PC-9 (cell line): ENCODE measurements around the gene ITPR3. TPM values are rescaled to one million over a fixed set of nuclear protein-coding genes. Genes with fewer than 3 reads are reported as not detected.

ENCODE experiments used
- BruUV-seq: library from RNA; stranded (reverse); fragments of 400-500 nt; replicated peaks from 2 replicates; lab custom pipeline; 2021; lab: Mats Ljungman, UMichigan
- CTCF ChIA-PET: fragments of 300-600 bp; sonication (Branson Sonifier 250); formaldehyde crosslinking; loops from one replicate; lab custom pipeline; 2022; ENCODE audit warnings: antibody characterized with exemption; lab: Charles Lee
- POLR2A ChIA-PET: fragments of 300-600 bp; sonication (Branson Sonifier 250); formaldehyde crosslinking; loops from one replicate; lab custom pipeline; 2022; ENCODE audit warnings: antibody characterized with exemption; ENCODE audit not compliant: unreplicated experiment; lab: Charles Lee
- DNase-seq, 2 experiments: peaks; one replicate each; pipeline versions ENCODE4 v3.0.0 to v3.0.0-alpha.2; 2015 to 2022; ENCODE audit warnings: mixed read lengths in 1 of 2
- H2AFZ ChIP-seq: fragments of 200-600 bp; sonication (generic); 2 replicates; pipeline ENCODE4 v1.8.1; 2017; ENCODE audit warnings: antibody characterized with exemption
- H3F3A ChIP-seq: fragments of 200-600 bp; sonication (generic); 2 replicates; pipeline ENCODE4 v1.8.1; 2017; ENCODE audit warnings: antibody characterized with exemption, mild to moderate bottlenecking, low read depth; ENCODE audit not compliant: insufficient read depth
- H3K27ac ChIP-seq: fragments of 200-600 bp; sonication (generic); 2 replicates; pipeline ENCODE4 v1.6.1; 2016; ENCODE audit warnings: mixed run types
- H3K27me3 ChIP-seq: fragments of 200-600 bp; sonication (generic); 2 replicates; pipeline ENCODE4 v1.6.1; 2016; ENCODE audit warnings: low read depth, mixed run types; ENCODE audit not compliant: insufficient read depth
- H3K36me3 ChIP-seq: fragments of 200-600 bp; sonication (generic); 2 replicates; pipeline ENCODE4 v1.6.1; 2016; ENCODE audit warnings: low read depth, mixed run types
- H3K4me1 ChIP-seq: fragments of 200-600 bp; sonication (generic); replicated peaks from 2 replicates; pipeline ENCODE4 v1.6.1; 2016; ENCODE audit warnings: mixed run types; ENCODE audit not compliant: insufficient read depth
- H3K4me2 ChIP-seq: fragments of 200-600 bp; sonication (generic); 2 replicates; pipeline ENCODE4 v1.6.1; 2017; ENCODE audit warnings: mixed run types
- H3K4me3 ChIP-seq: fragments of 200-600 bp; sonication (generic); 2 replicates; pipeline ENCODE4 v1.6.1; 2016; ENCODE audit warnings: mixed run types
- H3K79me2 ChIP-seq: fragments of 200-600 bp; sonication (generic); 2 replicates; pipeline ENCODE4 v1.6.1; 2017; ENCODE audit warnings: low read depth, mixed run types
- H3K9me2 ChIP-seq: fragments of 200-600 bp; sonication (generic); 2 replicates; pipeline ENCODE4 v1.8.1; 2017; ENCODE audit warnings: mild to moderate bottlenecking; ENCODE audit not compliant: insufficient read depth
- H3K9me3 ChIP-seq: fragments of 200-600 bp; sonication (generic); 2 replicates; pipeline ENCODE4 v1.8.1; 2016; ENCODE audit warnings: low read depth; ENCODE audit not compliant: insufficient read depth
- H4K20me1 ChIP-seq: fragments of 200-600 bp; sonication (generic); 2 replicates; pipeline ENCODE4 v1.8.1; 2017; ENCODE audit not compliant: insufficient read depth
- CTCF ChIP-seq: fragments of 200-600 bp; sonication (generic); conservative IDR thresholded peaks from 2 replicates; pipeline ENCODE4 v1.6.1; 2017; ENCODE audit warnings: mixed run types, antibody characterized with exemption, mild to moderate bottlenecking, moderate library complexity
- EZH2 ChIP-seq: fragments of 200-600 bp; sonication (generic); IDR thresholded peaks from 2 replicates; pipeline ENCODE4 v1.8.0; 2017; ENCODE audit warnings: antibody characterized with exemption, low read depth
- intact Hi-C: fragments of 100-400 bp; cut with micrococcal nuclease; formaldehyde crosslinking; loops from one replicate; pipeline ENCODE4 v1.10.0; 2022; ENCODE audit not compliant: unreplicated experiment
- total RNA-seq: library from RNA; stranded (reverse); gene quantifications from 2 replicates; pipeline ENCODE4 v1.2.3, GENCODE V29; 2021

Gene ITPR3
- total RNA-seq, 1 experiment from 2014 or later, result 86.9 TPM

- Histone ChIP-seq H3K9me2 (no peaks in the 10 kb centered on the region), H3K79me2 (no peaks in the 10 kb centered on the region), H3K9me3 (no peaks in the 10 kb centered on the region), H4K20me1 (peaks cover 15% of the 10 kb centered on the region; the same call in 1 of the 2 replicates), H3K27me3 (no peaks in the 10 kb centered on the region), H3K4me2 (no peak overlapping the region), H3K4me1 (peaks cover 10% of the 10 kb centered on the region; the same call in 1 of the 2 replicates), H3F3A (peaks cover 14% of the 10 kb centered on the region; the same call in 1 of the 2 replicates), H3K36me3 (peaks cover 28% of the 10 kb centered on the region), H3K27ac (no peak overlapping the region), H2AFZ (no peak overlapping the region), H3K4me3 (no peak overlapping the region)
- CTCF ChIA-PET, result no interaction called here
- intact Hi-C loops, result no loop called here
- no peak for DNase-seq
- TF ChIP-seq CTCF, result no peak
- TF ChIP-seq EZH2, result no peak
- POLR2A ChIA-PET, result interaction anchor here (0.7 kb wide), 1 partner anchor 48 kb away, joined by 3 read pairs; no protein-coding TSS in a partner anchor
- no TSS peak for BruUV-seq
These were observed 67.5 kb downstream of the ITPR3 start for GRCh38 chr6:33688451-33689147.

GRCh38 chr6:33689148-33689494, 68.0 kb downstream of the ITPR3 start:
- H3K79me2 ChIP-seq, result no peaks in the 10 kb centered on the region
- CTCF ChIA-PET, result no interaction called here
- H3K36me3 ChIP-seq, result peaks cover 31% of the 10 kb centered on the region
- H3K9me3 ChIP-seq, result no peaks in the 10 kb centered on the region
- H4K20me1 ChIP-seq, result peaks cover 15% of the 10 kb centered on the region; the same call in 1 of the 2 replicates
- DNase-seq, result no peak
- H3K4me2 ChIP-seq, result no peak overlapping the region
- POLR2A ChIA-PET, result no interaction called here
- H3K9me2 ChIP-seq, result no peaks in the 10 kb centered on the region
- TF ChIP-seq CTCF (no peak), EZH2 (no peak)
- H3K27ac ChIP-seq, result no peak overlapping the region
- intact Hi-C loops, result no loop called here
- H2AFZ ChIP-seq, result no peak overlapping the region
- no peak overlapping the region for H3K4me3 ChIP-seq
- peaks cover 15% of the 10 kb centered on the region; the same call in 1 of the 2 replicates for H3K4me1 ChIP-seq
- H3K27me3 ChIP-seq, result no peaks in the 10 kb centered on the region
- no TSS peak for BruUV-seq
- H3F3A ChIP-seq, result peaks cover 14% of the 10 kb centered on the region; the same call in 1 of the 2 replicates

DNA sequence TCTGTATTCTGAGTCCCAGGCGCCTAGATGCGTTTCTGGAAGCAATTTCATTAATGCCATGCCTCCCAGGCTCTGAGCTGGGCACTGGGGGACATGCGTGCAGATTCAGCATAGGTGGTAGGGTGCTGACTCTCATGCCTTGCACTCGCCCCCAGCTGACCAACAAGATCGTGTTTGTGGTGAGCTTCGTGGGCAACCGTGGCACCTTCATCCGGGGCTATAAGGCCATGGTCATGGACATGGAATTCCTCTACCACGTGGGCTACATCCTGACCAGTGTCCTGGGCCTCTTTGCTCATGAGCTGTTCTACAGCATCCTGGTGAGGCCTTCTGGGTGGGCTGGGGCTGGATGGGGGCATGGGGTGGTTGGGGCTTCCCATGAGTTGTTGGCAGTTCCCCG, 68.8 kb downstream of the ITPR3 start:
- Histone ChIP-seq H3K4me3 (no peak overlapping the region), H3K27me3 (no peaks in the 10 kb centered on the region), H3K4me1 (peaks cover 23% of the 10 kb centered on the region; the same call in 1 of the 2 replicates), H3F3A (peaks cover 17% of the 10 kb centered on the region; the same call in 1 of the 2 replicates), H3K36me3 (peaks cover 32% of the 10 kb centered on the region), H4K20me1 (peaks cover 18% of the 10 kb centered on the region), H2AFZ (no peak overlapping the region), H3K27ac (no peak overlapping the region), H3K79me2 (no peaks in the 10 kb centered on the region), H3K9me3 (no peaks in the 10 kb centered on the region), H3K4me2 (no peak overlapping the region), H3K9me2 (no peaks in the 10 kb centered on the region)
- intact Hi-C loops, result no loop called here
- BruUV-seq, result no TSS peak
- ChIA-PET POLR2A (no interaction called here), CTCF (interaction anchor here (0.5 kb wide), 1 partner anchor 15 kb away, joined by 4 read pairs; no protein-coding TSS in a partner anchor)
- DNase-seq, result no peak
- TF ChIP-seq CTCF (no peak), EZH2 (no peak)
